GM12892 (cell line): ENCODE measurements around the gene KCNIP3.

ENCODE experiments used
- POLR2A ChIP-seq: IDR thresholded peaks from 2 replicates; pipeline ENCODE4 v1.6.1; 2011; ENCODE audit warnings: low read depth, low read length, control low read depth
- POLR2AphosphoS5 ChIP-seq: IDR thresholded peaks from 2 replicates; pipeline ENCODE4 v1.6.1; 2011; ENCODE audit warnings: low read depth, low read length, control low read depth
- TAF1 ChIP-seq: IDR thresholded peaks from 2 replicates; pipeline ENCODE4 v1.6.1; 2011; ENCODE audit warnings: low read depth, mild to moderate bottlenecking, control low read depth, low read length, borderline replicate concordance

DNA sequence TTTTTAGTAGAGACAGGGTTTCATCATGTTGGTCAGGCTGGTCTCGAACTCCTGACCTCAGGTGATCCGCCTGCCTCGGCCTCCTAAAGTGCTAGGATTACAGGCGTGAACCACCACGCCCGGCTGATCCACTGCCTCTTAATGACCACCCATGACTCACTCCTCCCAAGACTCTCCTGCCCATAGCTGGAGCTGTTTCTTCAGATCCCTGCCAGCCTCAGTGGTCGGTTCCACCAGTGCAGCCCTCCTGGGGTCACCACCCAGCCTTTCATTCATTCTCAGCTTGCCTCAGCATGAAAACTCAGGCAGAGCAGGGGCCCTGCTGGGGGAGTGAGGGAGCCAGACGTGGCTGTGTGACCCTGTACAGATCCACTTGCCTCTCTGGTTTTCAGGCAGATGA, 12.5 kb downstream of the KCNIP3 start:
- TF ChIP-seq POLR2AphosphoS5 (no peak), POLR2A (no peak), TAF1 (no peak)
